ENCODE results near the gene TMEM219.

DNA sequence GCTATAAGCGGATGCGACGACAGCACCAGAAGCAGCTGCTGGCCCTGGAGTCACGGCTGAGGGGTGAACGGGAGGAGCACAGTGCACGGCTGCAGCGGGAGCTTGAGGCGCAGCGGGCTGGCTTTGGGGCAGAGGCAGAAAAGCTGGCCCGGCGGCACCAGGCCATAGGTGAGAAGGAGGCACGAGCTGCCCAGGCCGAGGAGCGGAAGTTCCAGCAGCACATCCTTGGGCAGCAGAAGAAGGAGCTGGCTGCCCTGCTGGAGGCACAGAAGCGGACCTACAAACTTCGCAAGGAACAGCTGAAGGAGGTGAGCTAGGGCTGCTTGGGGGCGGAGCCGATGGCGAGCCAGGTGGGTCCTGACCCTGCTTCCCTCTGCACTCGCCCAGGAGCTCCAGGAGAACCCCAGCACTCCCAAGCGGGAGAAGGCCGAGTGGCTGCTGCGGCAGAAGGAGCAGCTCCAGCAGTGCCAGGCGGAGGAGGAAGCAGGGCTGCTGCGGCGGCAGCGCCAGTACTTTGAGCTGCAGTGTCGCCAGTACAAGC, 23.5 kb downstream of the TMEM219 start:
- no peak for TF ChIP-seq EZH2 (IDR thresholded peaks at IDR 0.05; ENCODE audit: low read length, missing control alignments)
- TF ChIP-seq, protein P1, sequence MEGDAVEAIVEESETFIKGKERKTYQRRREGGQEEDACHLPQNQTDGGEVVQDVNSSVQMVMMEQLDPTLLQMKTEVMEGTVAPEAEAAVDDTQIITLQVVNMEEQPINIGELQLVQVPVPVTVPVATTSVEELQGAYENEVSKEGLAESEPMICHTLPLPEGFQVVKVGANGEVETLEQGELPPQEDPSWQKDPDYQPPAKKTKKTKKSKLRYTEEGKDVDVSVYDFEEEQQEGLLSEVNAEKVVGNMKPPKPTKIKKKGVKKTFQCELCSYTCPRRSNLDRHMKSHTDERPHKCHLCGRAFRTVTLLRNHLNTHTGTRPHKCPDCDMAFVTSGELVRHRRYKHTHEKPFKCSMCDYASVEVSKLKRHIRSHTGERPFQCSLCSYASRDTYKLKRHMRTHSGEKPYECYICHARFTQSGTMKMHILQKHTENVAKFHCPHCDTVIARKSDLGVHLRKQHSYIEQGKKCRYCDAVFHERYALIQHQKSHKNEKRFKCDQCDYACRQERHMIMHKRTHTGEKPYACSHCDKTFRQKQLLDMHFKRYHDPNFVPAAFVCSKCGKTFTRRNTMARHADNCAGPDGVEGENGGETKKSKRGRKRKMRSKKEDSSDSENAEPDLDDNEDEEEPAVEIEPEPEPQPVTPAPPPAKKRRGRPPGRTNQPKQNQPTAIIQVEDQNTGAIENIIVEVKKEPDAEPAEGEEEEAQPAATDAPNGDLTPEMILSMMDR (conservative IDR thresholded peaks at IDR 0.05 in 1 of 2, IDR thresholded peaks at IDR 0.05 in 1 of 2; ENCODE audit: low read depth in 1 of 2, low read length in 2 of 2) = no peak
